GM23338 (cell line): ENCODE data around the gene AGO4.
"Not testable (repeated sequence)": the region's sequence is repeated elsewhere in the genome, so short reads cannot be mapped to it uniquely, and the experiment has no call there.

Experiments used
- EZH2 ChIP-seq: fragments of 200-600 bp; sonication (generic); IDR thresholded peaks from one replicate; pipeline ENCODE4 v1.8.0; 2017; ENCODE audit warnings: antibody characterized with exemption, mild to moderate bottlenecking, low read depth; ENCODE audit not compliant: unreplicated experiment
- EZH2phosphoT487 ChIP-seq: fragments of 200-600 bp; sonication (generic); IDR thresholded peaks from one replicate; pipeline ENCODE4 v1.8.1; 2018; ENCODE audit warnings: antibody characterized with exemption; ENCODE audit not compliant: unreplicated experiment
- POLR2AphosphoS5 ChIP-seq: IDR thresholded peaks from 2 replicates; pipeline ENCODE4 v1.6.1; 2016; ENCODE audit warnings: antibody characterized with exemption, low read depth
- TF ChIP-seq, protein P1 (sequence below), 2 experiments: fragments of 200-600 bp in 1 of 2; sonication (generic) in 1 of 2; conservative IDR thresholded peaks; 2 replicates each; pipeline versions ENCODE4 v1.5.1 to v1.6.1; 2016 to 2017; ENCODE audit warnings: antibody characterized with exemption in 2 of 2, low read depth in 2 of 2, mild to moderate bottlenecking in 2 of 2, moderate library complexity in 1 of 2
- TF ChIP-seq, protein P2 (sequence below): IDR thresholded peaks from one replicate; pipeline ENCODE4 v1.6.1; 2018; ENCODE audit warnings: antibody characterized with exemption; ENCODE audit not compliant: unreplicated experiment

DNA sequence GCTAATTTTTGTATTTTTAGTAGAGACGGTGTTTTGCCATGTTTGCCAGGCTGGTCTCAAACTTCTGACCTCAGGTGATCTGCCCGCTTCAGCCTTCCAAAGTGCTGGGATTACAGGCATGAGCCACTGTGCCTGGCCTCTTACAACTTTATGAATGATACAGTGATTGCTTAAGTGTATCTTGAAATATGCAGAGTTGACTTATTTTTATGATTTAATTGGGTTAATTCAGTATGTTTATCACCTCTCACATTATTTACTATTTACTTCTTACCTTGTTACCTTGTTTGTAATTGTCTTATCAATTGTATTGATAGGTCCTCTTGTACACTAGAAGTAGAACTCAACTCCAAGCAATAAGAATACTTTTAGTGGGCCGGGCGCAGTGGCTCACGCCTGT is 4.9 kb downstream of the AGO4 start:
- not testable (repeated sequence) for TF ChIP-seq EZH2phosphoT487, EZH2, POLR2AphosphoS5
- TF ChIP-seq, protein P1, sequence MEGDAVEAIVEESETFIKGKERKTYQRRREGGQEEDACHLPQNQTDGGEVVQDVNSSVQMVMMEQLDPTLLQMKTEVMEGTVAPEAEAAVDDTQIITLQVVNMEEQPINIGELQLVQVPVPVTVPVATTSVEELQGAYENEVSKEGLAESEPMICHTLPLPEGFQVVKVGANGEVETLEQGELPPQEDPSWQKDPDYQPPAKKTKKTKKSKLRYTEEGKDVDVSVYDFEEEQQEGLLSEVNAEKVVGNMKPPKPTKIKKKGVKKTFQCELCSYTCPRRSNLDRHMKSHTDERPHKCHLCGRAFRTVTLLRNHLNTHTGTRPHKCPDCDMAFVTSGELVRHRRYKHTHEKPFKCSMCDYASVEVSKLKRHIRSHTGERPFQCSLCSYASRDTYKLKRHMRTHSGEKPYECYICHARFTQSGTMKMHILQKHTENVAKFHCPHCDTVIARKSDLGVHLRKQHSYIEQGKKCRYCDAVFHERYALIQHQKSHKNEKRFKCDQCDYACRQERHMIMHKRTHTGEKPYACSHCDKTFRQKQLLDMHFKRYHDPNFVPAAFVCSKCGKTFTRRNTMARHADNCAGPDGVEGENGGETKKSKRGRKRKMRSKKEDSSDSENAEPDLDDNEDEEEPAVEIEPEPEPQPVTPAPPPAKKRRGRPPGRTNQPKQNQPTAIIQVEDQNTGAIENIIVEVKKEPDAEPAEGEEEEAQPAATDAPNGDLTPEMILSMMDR (conservative IDR thresholded peaks at IDR 0.05; ENCODE audit: low read depth in 2 of 2) = not testable (repeated sequence)
- TF ChIP-seq, protein P2, sequence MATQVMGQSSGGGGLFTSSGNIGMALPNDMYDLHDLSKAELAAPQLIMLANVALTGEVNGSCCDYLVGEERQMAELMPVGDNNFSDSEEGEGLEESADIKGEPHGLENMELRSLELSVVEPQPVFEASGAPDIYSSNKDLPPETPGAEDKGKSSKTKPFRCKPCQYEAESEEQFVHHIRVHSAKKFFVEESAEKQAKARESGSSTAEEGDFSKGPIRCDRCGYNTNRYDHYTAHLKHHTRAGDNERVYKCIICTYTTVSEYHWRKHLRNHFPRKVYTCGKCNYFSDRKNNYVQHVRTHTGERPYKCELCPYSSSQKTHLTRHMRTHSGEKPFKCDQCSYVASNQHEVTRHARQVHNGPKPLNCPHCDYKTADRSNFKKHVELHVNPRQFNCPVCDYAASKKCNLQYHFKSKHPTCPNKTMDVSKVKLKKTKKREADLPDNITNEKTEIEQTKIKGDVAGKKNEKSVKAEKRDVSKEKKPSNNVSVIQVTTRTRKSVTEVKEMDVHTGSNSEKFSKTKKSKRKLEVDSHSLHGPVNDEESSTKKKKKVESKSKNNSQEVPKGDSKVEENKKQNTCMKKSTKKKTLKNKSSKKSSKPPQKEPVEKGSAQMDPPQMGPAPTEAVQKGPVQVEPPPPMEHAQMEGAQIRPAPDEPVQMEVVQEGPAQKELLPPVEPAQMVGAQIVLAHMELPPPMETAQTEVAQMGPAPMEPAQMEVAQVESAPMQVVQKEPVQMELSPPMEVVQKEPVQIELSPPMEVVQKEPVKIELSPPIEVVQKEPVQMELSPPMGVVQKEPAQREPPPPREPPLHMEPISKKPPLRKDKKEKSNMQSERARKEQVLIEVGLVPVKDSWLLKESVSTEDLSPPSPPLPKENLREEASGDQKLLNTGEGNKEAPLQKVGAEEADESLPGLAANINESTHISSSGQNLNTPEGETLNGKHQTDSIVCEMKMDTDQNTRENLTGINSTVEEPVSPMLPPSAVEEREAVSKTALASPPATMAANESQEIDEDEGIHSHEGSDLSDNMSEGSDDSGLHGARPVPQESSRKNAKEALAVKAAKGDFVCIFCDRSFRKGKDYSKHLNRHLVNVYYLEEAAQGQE = not testable (repeated sequence)
